Measurements from ENCODE around the gene ATP11A. TPM values are rescaled to one million over a fixed set of nuclear protein-coding genes. Genes with fewer than 3 reads are reported as not detected.
A peak's percentile ranks its signal among the peaks of the same experiment; 100 is the strongest.

The ATP11A gene
- total and polyA plus RNA-seq, 8 donors, result 271 to 502 (median 458) TPM

- no peak for ATAC-seq
- peak overlapping the region in 1 of 2 donors; percentile 10 for H3K27ac ChIP-seq
- intact Hi-C loops (cut with DNase I), result no loop called here
- no peaks in the 10 kb centered on the region for H3K9me3 ChIP-seq
- H3K4me3 ChIP-seq, result no peak overlapping the region
- no peaks in the 10 kb centered on the region for H3K27me3 ChIP-seq
- H3K36me3 ChIP-seq, result peaks cover 0 to 7% of the 10 kb centered on the region in 2 donors
- TF ChIP-seq CTCF (IDR thresholded peaks at IDR 0.05), result no peak
- DNase-seq, result no peak
- peaks cover 3 to 8% of the 10 kb centered on the region in 2 donors for H3K4me1 ChIP-seq
Observed at GRCh38 chr13:112733112-112733511, 43.3 kb downstream of the ATP11A start.

GRCh38 chr13:112733661-112734379, 44.0 kb downstream of the ATP11A start:
- Histone ChIP-seq H3K4me3 (no peak overlapping the region), H3K27me3 (no peaks in the 10 kb centered on the region), H3K36me3 (peaks cover 0 to 7% of the 10 kb centered on the region in 2 donors), H3K9me3 (no peaks in the 10 kb centered on the region), H3K27ac (peak overlapping the region in 1 of 2 donors; percentile 10), H3K4me1 (peaks cover 3 to 4% of the 10 kb centered on the region in 2 donors)
- intact Hi-C loops (cut with DNase I), result no loop called here
- peak; percentile 20 for ATAC-seq
- TF ChIP-seq CTCF (IDR thresholded peaks at IDR 0.05), result no peak
- no peak for DNase-seq

GRCh38 chr13:112734696-112735547, 45.1 kb downstream of the ATP11A start:
- Histone ChIP-seq H3K27ac (no peak overlapping the region), H3K27me3 (no peaks in the 10 kb centered on the region), H3K36me3 (peaks cover 0 to 6% of the 10 kb centered on the region in 2 donors), H3K4me3 (no peak overlapping the region), H3K4me1 (peaks cover 3 to 10% of the 10 kb centered on the region in 2 donors), H3K9me3 (no peaks in the 10 kb centered on the region)
- intact Hi-C loops (cut with DNase I), result no loop called here
- TF ChIP-seq CTCF (IDR thresholded peaks at IDR 0.05), result no peak
- DNase-seq, result no peak
- no peak for ATAC-seq

GRCh38 chr13:112735791-112736190, 46.0 kb downstream of the ATP11A start:
- no peak overlapping the region for H3K4me3 ChIP-seq
- ATAC-seq (no peak), DNase-seq (no peak)
- H3K4me1 ChIP-seq, result peaks cover 3 to 19% of the 10 kb centered on the region in 2 donors
- H3K27me3 ChIP-seq, result no peaks in the 10 kb centered on the region
- H3K36me3 ChIP-seq, result peaks cover 0 to 5% of the 10 kb centered on the region in 2 donors
- no peaks in the 10 kb centered on the region for H3K9me3 ChIP-seq
- intact Hi-C loops (cut with DNase I), result no loop called here
- no peak overlapping the region for H3K27ac ChIP-seq
- no peak for TF ChIP-seq CTCF (IDR thresholded peaks at IDR 0.05)

GRCh38 chr13:112737294-112737693, 47.5 kb downstream of the ATP11A start:
- H3K27ac ChIP-seq, result no peak overlapping the region
- no peak for ATAC-seq
- H3K4me1 ChIP-seq, result peaks cover 3 to 23% of the 10 kb centered on the region in 2 donors
- no peak for DNase-seq
- H3K27me3 ChIP-seq, result no peaks in the 10 kb centered on the region
- H3K36me3 ChIP-seq, result peaks cover 0 to 5% of the 10 kb centered on the region in 2 donors
- no peaks in the 10 kb centered on the region for H3K9me3 ChIP-seq
- intact Hi-C loops (cut with DNase I), result no loop called here
- no peak overlapping the region for H3K4me3 ChIP-seq
- no peak for TF ChIP-seq CTCF (IDR thresholded peaks at IDR 0.05)

Measured in left lung (tissue), 10 donors.